GM12878 (cell line): ENCODE measurements around the gene LDLRAD4. TPM values are rescaled to one million over a fixed set of nuclear protein-coding genes. Genes with fewer than 3 reads are reported as not detected.

Experiments used
- ATAC-seq: fragments of 200-7000 bp; cut with Tn5 transposase; 3 replicates; pipeline ENCODE4 v1.9.1; 2020; ENCODE audit warnings: mild to moderate bottlenecking, moderate library complexity
- BruUV-seq: library from RNA; stranded (reverse); fragments of 400-500 nt; replicated peaks from 2 replicates; lab custom pipeline; 2021; lab: Mats Ljungman, UMichigan
- CTCF ChIA-PET: fragments of 300-600 bp; sonication (Branson Sonifier 250); formaldehyde crosslinking; extraction: SDS; loops from one replicate; lab custom pipeline; 2021; ENCODE audit warnings: inconsistent platforms; lab: Yijun Ruan, JAX
- POLR2A ChIA-PET: fragments of 350-600 bp; formaldehyde crosslinking; extraction: SDS; loops from one replicate; lab custom pipeline; 2021; ENCODE audit warnings: inconsistent platforms; lab: Charles Lee
- RAD21 ChIA-PET: fragments of 300-600 bp; sonication (Branson Sonifier 250); formaldehyde crosslinking; loops from one replicate; lab custom pipeline; 2023; ENCODE audit warnings: antibody characterized with exemption; ENCODE audit not compliant: unreplicated experiment; lab: Charles Lee
- SMC1A ChIA-PET: fragments of 300-600 bp; sonication (Branson Sonifier 250); formaldehyde crosslinking; loops from one replicate; lab custom pipeline; 2023; ENCODE audit not compliant: unreplicated experiment, uncharacterized antibody; lab: Charles Lee
- DNase-seq: peaks from one replicate; pipeline ENCODE4 v3.0.0-alpha.2; 2011; ENCODE audit warnings: low read depth, low spot score
- FAIRE-seq: peaks from 3 replicates; lab custom pipeline; 2011; peaks lifted over from hg19 to GRCh38; lab: Jason Lieb, UNC
- H2AFZ ChIP-seq: 2 replicates; pipeline ENCODE4 v1.6.0; 2011; ENCODE audit warnings: low read depth, low read length, control low read depth; ENCODE audit not compliant: control insufficient read depth
- H3K27ac ChIP-seq: 2 replicates; pipeline ENCODE4 v1.5.1; 2011; ENCODE audit warnings: control low read depth; ENCODE audit not compliant: control insufficient read depth, insufficient read depth
- H3K27me3 ChIP-seq, 2 experiments: replicated peaks in 1 of 2; 2 replicates each; pipeline versions ENCODE4 v1.6.0 to v1.6.1; 2011; ENCODE audit warnings: low read length in 1 of 2; ENCODE audit not compliant: control insufficient read depth in 2 of 2, insufficient read depth in 2 of 2
- H3K36me3 ChIP-seq, 2 experiments: 2 replicates each; pipeline ENCODE4 v1.5.1; 2011; ENCODE audit warnings: low read length in 1 of 2; ENCODE audit not compliant: control insufficient read depth in 2 of 2, insufficient read depth in 2 of 2
- H3K4me1 ChIP-seq: 2 replicates; pipeline ENCODE4 v1.6.1; 2011; ENCODE audit warnings: mild to moderate bottlenecking, low read length, moderate library complexity, mixed read lengths; ENCODE audit not compliant: control insufficient read depth, insufficient read depth
- H3K4me2 ChIP-seq: 2 replicates; pipeline ENCODE4 v1.6.0; 2011; ENCODE audit warnings: control low read depth; ENCODE audit not compliant: control insufficient read depth, insufficient read depth
- H3K4me3 ChIP-seq: fragments of 200-600 bp; sonication (generic); 2 replicates; pipeline ENCODE4 v1.5.1; 2016
- H3K79me2 ChIP-seq: 2 replicates; pipeline ENCODE4 v1.6.0; 2011; ENCODE audit warnings: low read length; ENCODE audit not compliant: control insufficient read depth, insufficient read depth
- H3K9ac ChIP-seq: 2 replicates; pipeline ENCODE4 v1.8.0; 2011; ENCODE audit warnings: low read length, control low read depth, mixed read lengths; ENCODE audit not compliant: control insufficient read depth, insufficient read depth
- H3K9me3 ChIP-seq: replicated peaks from 3 replicates; pipeline ENCODE4 v1.5.1; 2011; ENCODE audit warnings: mild to moderate bottlenecking, low read length; ENCODE audit not compliant: control insufficient read depth, insufficient read depth
- H4K20me1 ChIP-seq: 2 replicates; pipeline ENCODE4 v1.6.0; 2011; ENCODE audit not compliant: control insufficient read depth, insufficient read depth
- ATF3 ChIP-seq: IDR thresholded peaks from 2 replicates; pipeline ENCODE4 v1.6.1; 2011; ENCODE audit warnings: low read depth, mild to moderate bottlenecking, low read length, moderate library complexity, borderline replicate concordance; ENCODE audit errors: extremely low read depth
- IRF4 ChIP-seq: IDR thresholded peaks from 2 replicates; pipeline ENCODE4 v1.6.1; 2011; ENCODE audit warnings: low read depth, low read length
- RAD51 ChIP-seq: fragments of 450-650 bp; IDR thresholded peaks from 2 replicates; pipeline ENCODE4 v1.6.1; 2016; ENCODE audit warnings: moderate library complexity, mild to moderate bottlenecking, inconsistent platforms
- SRF ChIP-seq, 2 experiments: IDR thresholded peaks; 2 replicates each; pipeline ENCODE4 v1.6.1; 2011; ENCODE audit warnings: low read depth in 2 of 2, low read length in 2 of 2, mild to moderate bottlenecking in 1 of 2, moderate library complexity in 1 of 2
- ZNF24 ChIP-seq: fragments of 450-650 bp; IDR thresholded peaks from 2 replicates; pipeline ENCODE4 v1.6.1; 2017; ENCODE audit warnings: antibody characterized with exemption, mild to moderate bottlenecking
- WGBS: methylation state at CpG from one replicate; pipeline ENCODE4 v1.1.6; 2016; ENCODE audit warnings: low lambda C conversion rate; ENCODE audit not compliant: insufficient replicate concordance, insufficient coverage; ENCODE audit errors: missing lambda C conversion rate; 5-methylcytosine and 5-hydroxymethylcytosine counted together
- in situ Hi-C: fragments of 300-500 bp; cut with MboI; formaldehyde crosslinking; loops from 9 replicates; pipeline ENCODE4 v1.14.3; 2018; ENCODE audit warnings: mixed read lengths
- intact Hi-C: fragments of 100-400 bp; cut with micrococcal nuclease; formaldehyde crosslinking; loops from one replicate; pipeline ENCODE4 v1.14.2; 2022; ENCODE audit not compliant: unreplicated experiment
- polyA plus RNA-seq, 11 experiments: library from polyadenylated mRNA; depleted of rRNA in 4 of 11; unstranded in 6 of 11; stranded (reverse) in 5 of 11; fragments of >200 nt; fragmentation: Nextera tagmentation in 4 of 11; fragmentation: Illumina TruSeq in 1 of 11; extraction: Ambion mirVana in 4 of 11; extraction: Trizol in 1 of 11; gene quantifications; 1 replicate in 1 of 11; 2 replicates in 10 of 11; pipeline versions ENCODE4 v1.2.1 to v1.2.3, GENCODE V29; 2011 to 2016; ENCODE audit warnings: inconsistent platforms in 2 of 11, missing spikeins in 2 of 11, low read depth in 1 of 11
- total RNA-seq, 4 experiments: library from RNA; depleted of rRNA in 3 of 4; stranded (reverse); fragments of >200 nt in 3 of 4; fragmentation: Illumina TruSeq in 1 of 4; extraction: Trizol in 1 of 4; gene quantifications; 2 replicates each; pipeline versions ENCODE4 v1.2.1 to v1.2.3, GENCODE V29; 2013 to 2021
- TF ChIP-seq, protein P1 (sequence below): IDR thresholded peaks from 2 replicates; pipeline ENCODE4 v1.6.1; 2011; ENCODE audit warnings: mild to moderate bottlenecking, low read depth, low read length, moderate library complexity; ENCODE audit not compliant: insufficient replicate concordance

Gene LDLRAD4
- total and polyA plus RNA-seq, 10 of the 15 experiments (the other 5 are each of a cell fraction or from before 2014, with no cell fraction given): 2.7 to 16.8 (median 11.2) TPM

GRCh38 chr18:13214609-13215008, 4.0 kb upstream of the LDLRAD4 start:
- H3K27me3 ChIP-seq: peaks cover 7 to 25% of the 10 kb centered on the region in 2 experiments
- no peak overlapping the region for H3K27ac ChIP-seq
- SMC1A ChIA-PET: interaction anchor here (0.6 to 1.2 kb wide), 3 partner anchors 17 to 341 kb away, joined by 3 to 4 read pairs (median 3); no protein-coding TSS in a partner anchor
- no peaks in the 10 kb centered on the region for H3K79me2 ChIP-seq
- TF ChIP-seq ZNF24 (no peak), IRF4 (no peak), RAD51 (no peak), ATF3 (no peak), SRF (IDR thresholded peaks at IDR 0.05; ENCODE audit: low read depth in 2 of 2, low read length in 2 of 2) (no peak)
- TF ChIP-seq, protein P1, sequence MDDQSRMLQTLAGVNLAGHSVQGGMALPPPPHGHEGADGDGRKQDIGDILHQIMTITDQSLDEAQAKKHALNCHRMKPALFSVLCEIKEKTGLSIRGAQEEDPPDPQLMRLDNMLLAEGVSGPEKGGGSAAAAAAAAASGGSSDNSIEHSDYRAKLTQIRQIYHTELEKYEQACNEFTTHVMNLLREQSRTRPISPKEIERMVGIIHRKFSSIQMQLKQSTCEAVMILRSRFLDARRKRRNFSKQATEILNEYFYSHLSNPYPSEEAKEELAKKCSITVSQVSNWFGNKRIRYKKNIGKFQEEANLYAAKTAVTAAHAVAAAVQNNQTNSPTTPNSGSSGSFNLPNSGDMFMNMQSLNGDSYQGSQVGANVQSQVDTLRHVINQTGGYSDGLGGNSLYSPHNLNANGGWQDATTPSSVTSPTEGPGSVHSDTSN: no peak
- TF ChIP-seq, all 136 proteins: peak for 0
- Histone ChIP-seq H3K4me3 (no peak overlapping the region), H3K4me1 (no peaks in the 10 kb centered on the region), H3K9ac (no peak overlapping the region), H4K20me1 (no peaks in the 10 kb centered on the region), H3K9me3 (no peaks in the 10 kb centered on the region), H2AFZ (no peak overlapping the region), H3K36me3 (no peaks in the 10 kb centered on the region), H3K4me2 (no peak overlapping the region)
- no TSS peak for BruUV-seq
- ATAC-seq (no peak), FAIRE-seq (no peak), DNase-seq (no peak)
- intact Hi-C loops: loop anchor here (10.0 kb wide), 1 partner anchor 320 kb away; no protein-coding TSS in a partner anchor
- CTCF ChIA-PET: interaction anchor here (0.9 to 2.6 kb wide), 4 partner anchors 55 to 418 kb away, joined by 3 to 9 read pairs (median 4); no protein-coding TSS in a partner anchor
- RAD21 ChIA-PET: interaction anchor here (2.4 kb wide), 1 partner anchor 55 kb away, joined by 8 read pairs; no protein-coding TSS in a partner anchor
- WGBS: 0% methylated on average over 1 of the region's 1 CpG
- in situ Hi-C loops: no loop called here
- POLR2A ChIA-PET: no interaction called here
